NCI-H2081 treated with DMSO at 0.1 percent for 48 hours (cell line): ENCODE results near the gene NOL12.
"Not testable (repeated sequence)": the region's sequence is repeated elsewhere in the genome, so short reads cannot be mapped to it uniquely, and the experiment has no call there.

Source experiments
- DNase-seq: peaks from one replicate; lab custom pipeline; 2025; lab: John Stamatoyannopoulos, UW

Gene NOL12, protein sequence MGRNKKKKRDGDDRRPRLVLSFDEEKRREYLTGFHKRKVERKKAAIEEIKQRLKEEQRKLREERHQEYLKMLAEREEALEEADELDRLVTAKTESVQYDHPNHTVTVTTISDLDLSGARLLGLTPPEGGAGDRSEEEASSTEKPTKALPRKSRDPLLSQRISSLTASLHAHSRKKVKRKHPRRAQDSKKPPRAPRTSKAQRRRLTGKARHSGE

DNA sequence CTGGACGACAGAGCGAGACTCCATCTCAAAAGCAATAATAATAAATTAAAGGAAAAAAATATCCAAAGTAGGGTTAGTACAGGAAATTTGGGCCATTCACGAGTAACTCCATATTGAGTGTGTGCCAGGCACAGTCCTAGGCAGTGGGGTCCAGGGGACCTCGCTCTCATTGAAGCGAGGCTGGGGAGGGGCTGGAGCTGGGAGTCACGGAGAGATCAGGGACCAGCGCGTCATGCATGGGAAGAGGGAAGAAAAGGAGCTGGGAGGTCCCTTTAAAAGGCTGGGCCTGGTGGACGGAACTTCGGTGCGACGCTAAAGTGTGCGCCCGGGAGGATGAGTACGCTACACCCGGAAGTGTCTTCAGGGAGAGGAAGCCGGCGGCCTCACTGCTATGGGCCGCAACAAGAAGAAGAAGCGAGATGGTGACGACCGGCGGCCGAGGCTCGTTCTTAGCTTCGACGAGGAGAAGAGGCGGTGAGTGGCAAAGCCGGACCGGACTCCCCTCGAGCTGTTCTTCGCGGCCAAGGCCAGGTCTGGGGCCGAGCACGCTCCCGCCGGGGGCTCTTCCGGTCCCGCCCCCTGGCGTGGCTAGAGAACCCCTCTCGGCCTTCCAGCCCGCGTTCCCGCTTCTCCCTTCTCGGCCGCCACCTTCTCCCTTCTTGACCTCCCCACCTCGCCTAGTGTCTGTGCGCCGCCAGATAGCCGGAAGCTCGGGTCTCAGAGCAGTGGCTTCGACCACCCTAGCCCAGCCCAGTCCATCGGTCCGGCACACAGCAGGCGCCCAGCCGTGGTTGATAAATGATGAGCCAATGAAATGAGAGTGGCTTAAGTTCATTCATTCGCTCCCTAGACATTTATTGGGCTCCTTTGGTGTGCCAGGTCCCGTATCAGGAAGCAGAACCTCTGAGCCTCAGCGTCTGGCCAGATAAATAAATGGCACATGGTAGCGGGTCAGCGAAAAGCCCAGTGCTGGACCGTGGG is at the start of gene NOL12:
TSS of gene NOL12 (plus strand) at position 342 of the 981 bp plus-strand sequence. CDS start at position 392, 50 bp downstream.
- DNase-seq: no peak

DNA sequence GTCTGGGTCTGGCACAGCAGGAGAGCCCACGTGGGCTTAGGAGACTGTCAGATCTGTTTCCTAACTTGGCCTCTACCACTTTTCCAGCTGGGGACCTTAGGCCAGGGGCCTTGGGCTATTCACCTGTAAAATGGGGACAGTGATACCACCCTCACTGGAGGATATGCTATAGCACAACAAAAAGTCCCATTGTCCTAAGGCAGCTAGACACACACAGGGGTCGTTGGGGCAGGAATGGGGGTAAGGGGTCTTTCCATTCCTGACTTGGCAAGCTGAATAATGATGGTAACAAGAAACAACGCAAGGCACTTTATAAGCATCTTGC is 49.2 kb upstream of the NOL12 start:
- no peak for DNase-seq

DNA sequence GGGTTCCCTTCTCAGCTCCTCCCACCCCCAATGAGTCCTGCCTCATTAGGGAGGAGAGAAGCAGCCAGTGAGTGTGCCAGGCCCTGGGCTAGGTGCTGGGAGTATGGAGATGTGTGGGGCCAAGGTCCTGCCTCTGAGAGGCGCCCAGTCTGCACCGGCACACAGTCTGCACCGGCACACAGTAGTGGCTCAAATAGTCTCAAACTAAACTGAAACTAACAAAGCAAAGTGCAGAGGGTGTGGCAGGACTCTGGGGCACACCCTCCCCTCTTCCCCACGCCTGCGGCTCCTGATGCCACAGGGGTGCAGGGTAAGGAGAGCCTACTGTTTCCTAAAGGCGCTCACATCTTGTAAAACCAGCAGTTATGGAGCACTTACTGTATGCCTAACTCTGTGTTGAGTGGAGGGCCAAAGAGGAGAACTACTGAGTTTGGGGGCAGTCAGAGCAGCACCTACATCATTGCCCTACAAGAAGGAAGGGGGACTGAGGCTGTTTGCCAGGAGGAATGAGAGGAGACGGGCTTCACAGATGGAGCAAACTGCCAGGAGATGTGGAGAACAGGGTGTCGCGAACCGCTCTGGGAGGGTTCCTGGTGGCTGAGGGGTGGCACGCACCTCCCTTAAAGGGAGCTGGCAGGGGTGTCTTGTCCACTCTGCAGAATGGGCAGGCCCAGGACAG is 47.6 kb upstream of the NOL12 start:
- no peak for DNase-seq

GRCh38 chr22:37639070-37639760 is 46.9 kb upstream of the NOL12 start, which contains the start of gene SH3BP1:
SH3BP1 (plus strand) TSS chr22:37639669; CDS start chr22:37639788, 119 bp downstream.
- no peak for DNase-seq

DNA sequence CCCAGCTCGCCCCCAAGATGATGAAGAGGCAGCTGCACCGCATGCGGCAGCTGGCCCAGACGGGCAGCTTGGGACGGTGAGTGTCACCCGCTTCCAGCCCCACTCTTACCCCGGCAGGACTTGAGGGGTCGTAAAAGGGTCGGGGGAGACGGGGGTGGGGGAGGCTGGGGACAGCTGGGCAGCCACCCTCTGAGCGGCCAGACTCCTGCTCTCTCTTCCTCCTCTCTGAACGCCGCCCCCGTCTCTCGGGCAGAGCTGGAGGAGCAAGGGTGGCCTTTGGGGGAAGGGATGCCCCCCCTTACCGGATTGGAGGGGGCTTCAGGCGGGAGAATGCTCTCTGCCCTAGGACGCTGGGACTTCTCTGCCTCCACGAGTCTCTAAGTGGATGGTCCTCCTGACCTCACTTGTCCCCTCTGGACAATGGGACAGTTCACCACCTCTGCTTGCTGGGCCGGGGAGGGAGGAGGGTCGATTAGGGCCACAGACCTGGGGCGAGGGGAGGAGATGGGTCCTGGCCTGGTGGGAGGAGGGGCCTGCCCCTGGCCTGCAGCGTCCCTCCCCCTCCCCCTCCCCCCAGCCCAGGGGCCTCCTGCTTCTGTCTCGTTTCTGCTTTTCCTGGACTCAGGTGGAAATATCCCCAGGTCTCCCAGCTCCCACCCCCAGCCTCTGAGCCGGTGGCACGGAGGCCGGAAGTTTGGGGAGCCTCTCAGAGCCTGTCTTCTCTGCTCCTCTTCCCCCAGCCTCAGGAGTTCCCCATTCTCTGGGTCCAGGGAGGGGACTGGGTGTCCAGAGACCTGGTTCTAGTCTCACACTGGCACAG is 46.2 kb upstream of the NOL12 start:
- no peak for DNase-seq

DNA sequence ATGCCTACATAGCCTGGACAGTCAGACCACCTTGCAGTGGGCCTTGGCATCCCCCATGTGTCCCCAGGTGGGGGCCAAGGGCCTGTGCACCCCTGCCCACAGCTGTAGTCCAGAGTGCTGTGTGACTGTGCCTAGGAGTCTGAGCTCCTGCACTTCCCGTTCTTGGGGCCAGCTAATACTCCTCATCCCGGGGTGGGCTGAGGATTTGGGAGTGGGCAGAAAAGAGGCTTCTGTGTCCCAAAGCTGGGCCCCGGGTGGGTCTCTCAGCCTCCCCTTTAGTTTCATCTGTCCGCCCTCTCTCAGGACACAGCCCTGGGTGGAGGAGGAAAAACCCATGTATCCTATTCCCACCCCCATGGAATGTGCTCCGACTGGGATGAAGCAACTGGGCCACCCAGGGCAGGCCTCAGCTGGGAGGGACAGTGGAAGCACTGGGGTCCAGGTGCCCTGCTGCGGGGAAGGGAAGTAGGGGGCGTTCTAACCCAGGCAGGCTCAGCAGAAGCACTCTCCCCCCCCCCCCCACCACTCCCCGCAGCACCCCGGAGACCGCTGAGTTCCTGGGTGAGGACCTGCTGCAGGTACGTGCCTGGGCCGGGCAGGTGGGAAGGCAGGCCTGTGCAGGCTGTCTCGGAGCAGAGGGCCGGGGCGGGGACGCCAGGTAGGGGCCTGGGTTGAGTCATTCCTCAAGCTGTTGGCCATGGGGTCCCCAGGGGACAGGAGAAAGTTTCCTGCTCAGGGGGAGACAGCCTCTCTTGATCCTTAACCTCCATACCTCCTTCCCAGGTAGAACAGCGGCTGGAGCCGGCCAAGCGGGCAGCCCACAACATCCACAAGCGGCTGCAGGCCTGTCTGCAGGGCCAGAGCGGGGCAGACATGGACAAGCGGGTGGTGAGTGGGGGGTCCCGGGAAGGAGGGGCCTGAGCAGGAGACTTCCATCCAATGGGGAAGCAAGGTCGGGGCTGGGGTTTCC is 45.3 kb upstream of the NOL12 start:
- no peak for DNase-seq

DNA sequence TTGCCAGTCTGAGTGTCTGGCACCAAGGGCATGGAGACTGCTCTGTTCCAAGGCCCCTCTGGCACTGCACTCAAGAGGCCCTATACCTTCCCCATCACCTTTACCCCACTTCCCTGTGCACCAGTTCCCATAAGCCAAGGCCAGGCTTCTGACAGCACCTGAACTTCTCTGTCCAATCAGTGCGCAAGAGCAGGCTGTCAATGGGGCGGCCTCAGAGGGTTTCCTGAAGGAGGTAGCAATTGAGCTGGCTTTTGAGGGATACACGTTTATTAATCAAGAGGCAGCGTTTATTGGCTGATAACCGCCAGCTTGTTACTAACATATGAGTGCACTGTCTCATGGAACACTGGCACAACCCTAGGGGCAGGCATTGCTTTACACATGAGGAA is 44.6 kb upstream of the NOL12 start:
- DNase-seq: no peak

DNA sequence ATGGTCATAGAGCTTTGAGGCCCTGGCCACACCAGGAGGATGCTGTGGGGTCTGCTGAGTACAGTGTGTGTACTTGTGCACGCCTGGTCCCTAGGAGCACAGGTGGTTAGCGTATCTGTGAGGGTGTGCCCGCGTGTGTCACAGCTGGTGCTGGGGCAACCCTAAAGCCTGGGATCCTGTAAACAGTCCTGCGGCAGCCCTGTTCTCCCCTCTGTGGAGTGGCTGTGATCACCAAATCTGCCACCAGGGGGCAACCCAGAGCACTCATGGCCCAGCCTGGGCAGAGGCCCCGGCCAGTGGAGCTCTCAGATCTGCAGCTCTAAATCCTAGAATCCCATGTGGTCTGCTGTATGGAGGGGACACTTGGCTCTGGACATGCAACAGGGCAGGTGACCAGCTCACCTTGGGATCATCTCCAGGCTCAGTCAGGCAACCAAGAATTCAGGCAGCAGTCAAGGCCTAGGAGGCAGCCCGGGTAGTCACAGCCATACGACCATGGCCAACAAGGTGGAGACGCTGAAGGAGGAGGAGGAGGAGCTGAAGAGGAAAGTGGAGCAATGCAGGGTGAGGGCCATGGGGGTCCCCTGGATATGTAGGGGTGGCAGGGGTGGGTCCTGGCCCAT is 42.8 kb upstream of the NOL12 start:
- no peak for DNase-seq

GRCh38 chr22:37647317-37647716 is 38.8 kb upstream of the NOL12 start:
- no peak for DNase-seq

- DNase-seq: no peak
Observed at GRCh38 chr22:37647928-37648327, 38.2 kb upstream of the NOL12 start.

- no peak for DNase-seq
Observed at GRCh38 chr22:37650463-37651136, 35.5 kb upstream of the NOL12 start.

DNA sequence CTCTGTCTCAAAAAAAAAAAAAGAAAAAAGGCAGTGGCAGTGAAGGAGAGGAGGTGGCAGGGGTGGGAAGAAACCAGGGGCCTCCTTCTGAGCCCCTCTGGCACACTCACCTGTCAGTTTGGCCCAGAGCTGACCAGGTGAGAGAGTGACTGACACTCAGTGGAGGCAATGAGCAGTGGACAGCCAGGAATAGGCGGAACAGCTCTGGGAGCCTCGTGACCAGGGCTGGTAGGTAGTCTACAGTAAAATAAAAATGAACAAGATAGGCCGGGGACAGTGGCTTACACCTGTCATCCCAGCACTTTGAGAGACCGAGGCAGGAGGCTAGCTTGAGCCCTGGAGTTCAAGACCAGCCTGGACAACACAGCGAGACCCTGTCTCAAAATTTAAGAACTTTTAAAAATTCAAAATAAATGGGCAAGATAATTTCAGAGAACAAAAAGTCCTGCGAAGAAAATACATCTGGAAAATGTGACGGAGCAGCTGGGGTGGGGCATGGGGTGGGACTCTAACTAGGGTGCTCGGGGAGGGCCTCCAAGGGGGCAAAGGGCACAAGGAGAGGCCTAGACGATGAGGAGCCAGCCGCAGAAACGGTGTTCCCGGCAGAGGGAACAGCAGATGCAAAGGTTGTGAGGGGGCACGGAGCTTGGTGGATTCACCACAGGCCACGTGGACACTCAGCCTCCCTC is 31.4 kb upstream of the NOL12 start:
- no peak for DNase-seq

GRCh38 chr22:37655252-37655563 is 30.9 kb upstream of the NOL12 start:
- no peak for DNase-seq

GRCh38 chr22:37656583-37656982 is 29.6 kb upstream of the NOL12 start:
- not testable (repeated sequence) for DNase-seq

DNA sequence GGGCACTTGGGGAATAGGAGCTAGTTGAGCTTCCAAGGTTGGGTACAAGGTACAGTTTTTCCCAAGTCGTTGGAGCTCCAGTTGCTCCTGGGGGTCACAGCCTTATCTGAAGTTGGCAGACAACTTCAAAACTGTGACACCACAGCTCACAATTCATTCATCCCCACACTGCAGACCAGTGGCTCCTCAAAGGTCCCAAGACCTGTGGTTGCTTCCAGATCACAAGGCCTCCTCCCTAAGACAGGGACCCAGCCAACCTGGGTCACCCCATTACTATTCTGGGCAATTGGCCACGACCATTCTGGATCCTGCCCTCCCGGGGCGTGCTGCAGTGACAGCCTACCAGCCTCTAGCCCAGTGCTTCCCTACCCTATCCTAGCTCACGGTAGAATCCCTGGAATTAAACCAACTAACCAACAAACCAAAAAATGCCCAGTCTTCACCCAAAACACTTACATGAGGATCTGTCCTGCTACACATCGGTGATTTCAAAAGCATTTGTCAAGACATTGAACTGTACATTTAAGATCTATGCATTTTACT is 28.5 kb upstream of the NOL12 start:
- no peak for DNase-seq

GRCh38 chr22:37658133-37659065 is 27.7 kb upstream of the NOL12 start, which contains the start of gene PDXP:
PDXP (plus strand) TSS chr22:37658723; CDS start chr22:37658783, 60 bp downstream.
- DNase-seq: peak; percentile 92
